Liver (tissue), 9 donors: ENCODE measurements around the gene CGN. TPM values are rescaled to one million over a fixed set of nuclear protein-coding genes. Genes with fewer than 3 reads are reported as not detected.

Experiments used
- DNase-seq: peaks from one replicate; pipeline ENCODE4 v3.0.0-alpha.2; 2017; ENCODE audit warnings: low spot score
- H3K27ac ChIP-seq, 2 donors: one replicate each; pipeline ENCODE4 v1.7.0; 2013; ENCODE audit warnings: inconsistent platforms in 2 of 2, low read length in 2 of 2, control low read depth in 1 of 2, low read depth in 1 of 2, mild to moderate bottlenecking in 1 of 2
- H3K27me3 ChIP-seq, 4 donors: one replicate each; pipeline versions ENCODE4 v1.6.1 to v1.7.0; 2013; ENCODE audit warnings: low read length in 3 of 4, inconsistent platforms in 1 of 4, mild to moderate bottlenecking in 1 of 4, moderate library complexity in 1 of 4; ENCODE audit not compliant: control insufficient read depth in 4 of 4, insufficient read depth in 4 of 4
- H3K36me3 ChIP-seq, 4 donors: one replicate each; pipeline versions ENCODE4 v1.6.1 to v1.7.0; 2013; ENCODE audit warnings: low read length in 3 of 4, mild to moderate bottlenecking in 3 of 4, low read depth in 1 of 4, moderate library complexity in 1 of 4; ENCODE audit not compliant: control insufficient read depth in 4 of 4, insufficient read depth in 3 of 4
- H3K4me1 ChIP-seq, 4 donors: one replicate each; pipeline versions ENCODE4 v1.6.1 to v1.7.0; 2013; ENCODE audit warnings: low read length in 3 of 4, mild to moderate bottlenecking in 3 of 4, moderate library complexity in 1 of 4; ENCODE audit not compliant: control insufficient read depth in 4 of 4, insufficient read depth in 4 of 4
- H3K4me3 ChIP-seq, 3 donors: one replicate each; pipeline versions ENCODE4 v1.6.1 to v1.7.0; 2013; ENCODE audit warnings: low read length in 3 of 3, control low read depth in 1 of 3, low read depth in 1 of 3, mild to moderate bottlenecking in 1 of 3
- H3K9ac ChIP-seq, 2 donors: one replicate each; pipeline ENCODE4 v1.7.0; 2013; ENCODE audit warnings: low read length in 2 of 2, mild to moderate bottlenecking in 2 of 2, moderate library complexity in 2 of 2, control low read depth in 1 of 2, low read depth in 1 of 2
- H3K9me3 ChIP-seq, 4 donors: one replicate each; pipeline versions ENCODE4 v1.6.1 to v1.7.0; 2013; ENCODE audit warnings: low read length in 3 of 4; ENCODE audit not compliant: control insufficient read depth in 4 of 4
- FOXA2 ChIP-seq: IDR thresholded peaks from 2 replicates; pipeline ENCODE4 v1.6.1; 2016; ENCODE audit warnings: antibody characterized with exemption
- GABPA ChIP-seq, 2 donors: IDR thresholded peaks in 1 of 2; conservative IDR thresholded peaks in 1 of 2; 2 replicates each; pipeline ENCODE4 v1.6.1; 2016; ENCODE audit warnings: antibody characterized with exemption in 2 of 2, mild to moderate bottlenecking in 1 of 2, moderate library complexity in 1 of 2
- HNF4A ChIP-seq, 2 donors: conservative IDR thresholded peaks; 2 replicates each; pipeline ENCODE4 v1.6.1; 2016; ENCODE audit warnings: antibody characterized with exemption in 2 of 2, mild to moderate bottlenecking in 2 of 2
- HNF4G ChIP-seq: IDR thresholded peaks from 2 replicates; pipeline ENCODE4 v1.6.1; 2016; ENCODE audit warnings: antibody characterized with exemption
- JUND ChIP-seq, 2 donors: IDR thresholded peaks; 2 replicates each; pipeline ENCODE4 v1.6.1; 2016; ENCODE audit warnings: antibody characterized with exemption in 2 of 2
- NR2F2 ChIP-seq: IDR thresholded peaks from 2 replicates; pipeline ENCODE4 v1.6.1; 2016; ENCODE audit warnings: antibody characterized with exemption
- RAD21 ChIP-seq, 2 donors: IDR thresholded peaks; 2 replicates each; pipeline ENCODE4 v1.6.1; 2016; ENCODE audit warnings: antibody characterized with exemption in 2 of 2, mild to moderate bottlenecking in 2 of 2
- SP1 ChIP-seq: IDR thresholded peaks from 2 replicates; pipeline ENCODE4 v1.6.1; 2018; ENCODE audit warnings: antibody characterized with exemption, mild to moderate bottlenecking
- TAF1 ChIP-seq: conservative IDR thresholded peaks from 2 replicates; pipeline ENCODE4 v1.6.1; 2016; ENCODE audit warnings: antibody characterized with exemption, mild to moderate bottlenecking
- YY1 ChIP-seq: IDR thresholded peaks from 2 replicates; pipeline ENCODE4 v1.6.1; 2016; ENCODE audit warnings: antibody characterized with exemption, mild to moderate bottlenecking
- WGBS: extraction: QIAGEN DNeasy Blood & Tissue Kit; methylation state at CpG from one replicate; pipeline ENCODE4 v1.1.7; 2013; 5-methylcytosine and 5-hydroxymethylcytosine counted together
- polyA plus RNA-seq, 2 donors: library from polyadenylated mRNA; stranded (reverse) in 1 of 2; unstranded in 1 of 2; fragments of 200-250 nt in 1 of 2; fragments of >200 nt in 1 of 2; fragmentation: Nextera tagmentation in 1 of 2; extraction: Ambion mirVana in 1 of 2; gene quantifications; one replicate each; pipeline versions ENCODE4 v1.2.1 to v1.2.3, GENCODE V29; 2013 to 2015
- total RNA-seq, 2 donors: library from RNA; depleted of rRNA; stranded (reverse); fragments of >200 nt; gene quantifications; one replicate each; pipeline ENCODE4 v1.2.3, GENCODE V29; 2014
- TF ChIP-seq, protein P1 (sequence below): IDR thresholded peaks from 2 replicates; pipeline ENCODE4 v1.6.1; 2016; ENCODE audit warnings: antibody characterized with exemption
- TF ChIP-seq, protein P2 (sequence below): IDR thresholded peaks from 2 replicates; pipeline ENCODE4 v1.6.1; 2016; ENCODE audit warnings: antibody characterized with exemption
- TF ChIP-seq, protein P3 (sequence below): IDR thresholded peaks from 2 replicates; pipeline ENCODE4 v1.6.1; 2016; ENCODE audit warnings: antibody characterized with exemption
- TF ChIP-seq, protein P4 (sequence below): fragments of 150-350 bp; IDR thresholded peaks from 2 replicates; pipeline ENCODE4 v1.5.1; 2017; ENCODE audit warnings: improper control_type of control experiment, low read depth, low read length; ENCODE audit not compliant: missing input control
- donor health status: healthy.
- donor health status: healthy.
- donor health status: healthy.
- donor health status: healthy.
- donor health status: healthy.

CGN gene
- total and polyA plus RNA-seq, 4 donors, result 16.9 to 48.9 (median 19.4) TPM

DNA sequence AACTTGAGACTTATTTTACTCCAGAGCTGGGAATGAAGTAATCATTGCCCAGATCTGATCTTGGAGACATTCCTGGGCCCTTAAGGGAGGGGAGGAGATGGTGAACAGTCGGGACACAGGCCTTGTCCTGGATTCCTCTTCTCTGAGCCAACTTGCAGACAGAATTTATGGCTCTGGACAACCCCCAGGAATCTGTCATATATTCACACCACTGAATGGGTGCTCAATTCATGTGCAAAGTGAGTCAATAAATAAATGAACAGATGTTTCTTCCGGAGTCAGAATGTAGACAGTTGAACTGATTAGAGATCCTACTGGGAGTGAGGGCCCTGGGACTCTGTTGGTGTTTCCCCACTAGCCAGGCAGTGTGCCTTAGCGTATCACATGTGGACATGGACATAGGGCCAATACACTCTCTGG lies 31.5 kb downstream of the CGN start:
- Histone ChIP-seq H3K9me3 (no peaks in the 10 kb centered on the region), H3K27me3 (no peaks in the 10 kb centered on the region), H3K27ac (no peak overlapping the region), H3K9ac (no peak overlapping the region), H3K36me3 (peaks cover 0 to 5% (median under 1%) of the 10 kb centered on the region in 4 donors), H3K4me1 (peaks cover 4 to 36% (median 25%) of the 10 kb centered on the region in 4 donors), H3K4me3 (no peak overlapping the region)
- no peak for DNase-seq
- TF ChIP-seq, protein P1, sequence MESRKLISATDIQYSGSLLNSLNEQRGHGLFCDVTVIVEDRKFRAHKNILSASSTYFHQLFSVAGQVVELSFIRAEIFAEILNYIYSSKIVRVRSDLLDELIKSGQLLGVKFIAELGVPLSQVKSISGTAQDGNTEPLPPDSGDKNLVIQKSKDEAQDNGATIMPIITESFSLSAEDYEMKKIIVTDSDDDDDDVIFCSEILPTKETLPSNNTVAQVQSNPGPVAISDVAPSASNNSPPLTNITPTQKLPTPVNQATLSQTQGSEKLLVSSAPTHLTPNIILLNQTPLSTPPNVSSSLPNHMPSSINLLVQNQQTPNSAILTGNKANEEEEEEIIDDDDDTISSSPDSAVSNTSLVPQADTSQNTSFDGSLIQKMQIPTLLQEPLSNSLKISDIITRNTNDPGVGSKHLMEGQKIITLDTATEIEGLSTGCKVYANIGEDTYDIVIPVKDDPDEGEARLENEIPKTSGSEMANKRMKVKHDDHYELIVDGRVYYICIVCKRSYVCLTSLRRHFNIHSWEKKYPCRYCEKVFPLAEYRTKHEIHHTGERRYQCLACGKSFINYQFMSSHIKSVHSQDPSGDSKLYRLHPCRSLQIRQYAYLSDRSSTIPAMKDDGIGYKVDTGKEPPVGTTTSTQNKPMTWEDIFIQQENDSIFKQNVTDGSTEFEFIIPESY, result no peak
- no peak for TF ChIP-seq JUND (IDR thresholded peaks at IDR 0.05)
- no peak for TF ChIP-seq HNF4G
- no peak for TF ChIP-seq FOXA2
- 87% methylated on average over 3 of the region's 3 CpGs for WGBS

DNA sequence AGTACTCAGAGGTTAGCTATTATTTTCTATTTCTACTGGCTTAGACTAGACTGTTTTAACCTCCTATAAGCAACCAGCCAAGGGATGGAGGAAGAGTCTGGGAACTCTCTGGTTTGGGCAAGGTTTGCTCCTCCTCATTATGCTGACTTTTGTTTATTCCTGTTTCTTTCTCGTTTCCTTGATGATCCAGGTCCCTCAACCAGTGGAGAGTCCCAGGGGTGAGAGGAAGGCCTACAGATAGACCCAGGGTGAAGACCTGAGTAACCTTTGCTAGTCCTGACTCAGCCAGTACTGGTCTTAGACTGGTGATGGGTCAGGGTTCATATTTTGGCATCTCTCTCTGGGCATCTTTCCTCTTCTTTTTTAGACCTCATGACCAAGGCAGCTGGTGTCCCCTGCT lies 34.4 kb downstream of the CGN start:
- Histone ChIP-seq H3K4me3 (no peak overlapping the region), H3K27ac (no peak overlapping the region), H3K36me3 (no peaks in the 10 kb centered on the region), H3K4me1 (peaks cover 5 to 27% (median 18%) of the 10 kb centered on the region in 4 donors), H3K27me3 (no peaks in the 10 kb centered on the region), H3K9me3 (no peaks in the 10 kb centered on the region), H3K9ac (no peak overlapping the region)
- no peak for TF ChIP-seq RAD21 (IDR thresholded peaks at IDR 0.05)
- TF ChIP-seq, protein P2, sequence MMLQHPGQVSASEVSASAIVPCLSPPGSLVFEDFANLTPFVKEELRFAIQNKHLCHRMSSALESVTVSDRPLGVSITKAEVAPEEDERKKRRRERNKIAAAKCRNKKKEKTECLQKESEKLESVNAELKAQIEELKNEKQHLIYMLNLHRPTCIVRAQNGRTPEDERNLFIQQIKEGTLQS, result no peak
- no peak for TF ChIP-seq HNF4A (conservative IDR thresholded peaks at IDR 0.05)
- TF ChIP-seq, protein P3, sequence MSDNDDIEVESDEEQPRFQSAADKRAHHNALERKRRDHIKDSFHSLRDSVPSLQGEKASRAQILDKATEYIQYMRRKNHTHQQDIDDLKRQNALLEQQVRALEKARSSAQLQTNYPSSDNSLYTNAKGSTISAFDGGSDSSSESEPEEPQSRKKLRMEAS, result no peak
- TF ChIP-seq, protein P4, sequence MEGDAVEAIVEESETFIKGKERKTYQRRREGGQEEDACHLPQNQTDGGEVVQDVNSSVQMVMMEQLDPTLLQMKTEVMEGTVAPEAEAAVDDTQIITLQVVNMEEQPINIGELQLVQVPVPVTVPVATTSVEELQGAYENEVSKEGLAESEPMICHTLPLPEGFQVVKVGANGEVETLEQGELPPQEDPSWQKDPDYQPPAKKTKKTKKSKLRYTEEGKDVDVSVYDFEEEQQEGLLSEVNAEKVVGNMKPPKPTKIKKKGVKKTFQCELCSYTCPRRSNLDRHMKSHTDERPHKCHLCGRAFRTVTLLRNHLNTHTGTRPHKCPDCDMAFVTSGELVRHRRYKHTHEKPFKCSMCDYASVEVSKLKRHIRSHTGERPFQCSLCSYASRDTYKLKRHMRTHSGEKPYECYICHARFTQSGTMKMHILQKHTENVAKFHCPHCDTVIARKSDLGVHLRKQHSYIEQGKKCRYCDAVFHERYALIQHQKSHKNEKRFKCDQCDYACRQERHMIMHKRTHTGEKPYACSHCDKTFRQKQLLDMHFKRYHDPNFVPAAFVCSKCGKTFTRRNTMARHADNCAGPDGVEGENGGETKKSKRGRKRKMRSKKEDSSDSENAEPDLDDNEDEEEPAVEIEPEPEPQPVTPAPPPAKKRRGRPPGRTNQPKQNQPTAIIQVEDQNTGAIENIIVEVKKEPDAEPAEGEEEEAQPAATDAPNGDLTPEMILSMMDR, result no peak
- TF ChIP-seq NR2F2, result no peak
- TF ChIP-seq GABPA (IDR thresholded peaks at IDR 0.05 in 1 of 2, conservative IDR thresholded peaks at IDR 0.05 in 1 of 2), result no peak
- TF ChIP-seq FOXA2, result no peak
- WGBS, result 77% methylated on average over 1 of the region's 1 CpG
- no peak for DNase-seq

DNA sequence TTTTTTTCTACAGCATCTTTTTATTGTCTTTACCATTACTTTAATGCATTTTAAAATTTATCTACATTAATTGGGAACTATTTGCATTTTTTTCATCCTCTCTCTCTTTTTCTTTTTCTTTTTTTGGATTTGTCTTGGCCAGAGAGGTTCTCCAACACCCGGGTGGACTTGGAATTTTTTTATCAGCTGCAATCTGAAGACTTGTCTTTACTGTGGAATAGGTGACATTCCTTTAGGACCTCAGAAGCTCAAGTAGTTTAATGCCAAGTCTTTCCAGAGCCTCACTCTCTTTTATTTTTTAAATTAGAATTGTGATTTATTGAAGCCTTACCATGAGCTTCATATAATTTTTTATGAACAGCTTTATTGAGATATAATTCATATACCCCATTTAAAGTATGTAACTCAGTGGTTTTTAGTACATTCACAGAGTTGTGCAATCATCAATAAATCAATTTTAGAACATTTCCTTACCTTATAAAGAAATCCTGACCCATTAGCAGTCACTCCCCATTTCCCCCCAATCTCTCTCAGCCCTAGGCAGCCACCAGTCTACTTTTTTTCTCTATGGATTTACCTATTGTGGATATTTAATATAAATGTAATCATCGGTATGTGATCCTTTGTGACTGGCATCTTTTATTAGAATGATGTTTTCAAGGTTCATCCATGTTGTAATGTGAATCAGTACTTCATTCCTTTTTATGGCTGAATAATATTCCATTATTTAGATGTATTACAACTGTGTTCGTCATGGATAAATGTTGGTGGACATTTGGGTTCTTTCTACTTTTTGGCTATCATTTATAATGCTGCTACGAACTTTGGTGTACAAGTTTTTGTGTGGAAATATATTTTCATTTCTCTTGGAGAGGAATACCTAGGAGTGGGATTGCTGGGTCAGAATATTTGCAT lies 35.1 kb downstream of the CGN start:
- peak overlapping the region in 1 of 2 donors; percentile 39 for H3K27ac ChIP-seq
- H3K27me3 ChIP-seq, result no peaks in the 10 kb centered on the region
- no peak for DNase-seq
- 91% methylated on average over 4 of the region's 4 CpGs for WGBS
- H3K36me3 ChIP-seq, result no peaks in the 10 kb centered on the region
- no peak overlapping the region for H3K9ac ChIP-seq
- no peaks in the 10 kb centered on the region for H3K9me3 ChIP-seq
- no peak overlapping the region for H3K4me3 ChIP-seq
- H3K4me1 ChIP-seq, result peaks cover 5 to 21% (median 14%) of the 10 kb centered on the region in 4 donors
- no peak for TF ChIP-seq SP1
- TF ChIP-seq YY1, result no peak
- TF ChIP-seq TAF1, result no peak
- TF ChIP-seq, protein P2, result no peak
- TF ChIP-seq, protein P4, result no peak
- TF ChIP-seq HNF4A (conservative IDR thresholded peaks at IDR 0.05), result no peak
- TF ChIP-seq, protein P3, result no peak
- no peak for TF ChIP-seq GABPA (IDR thresholded peaks at IDR 0.05 in 1 of 2, conservative IDR thresholded peaks at IDR 0.05 in 1 of 2)
